Islet of Langerhans (tissue), 1 donor: ENCODE measurements around the gene SSRP1.

Experiments used
- FAIRE-seq: peaks from one replicate; lab custom pipeline; 2011; peaks lifted over from hg19 to GRCh38; lab: Jason Lieb, UNC

SSRP1 gene

GRCh38 chr11:57359396-57359795 lies 23.7 kb upstream of the SSRP1 start:
- FAIRE-seq: no peak

GRCh38 chr11:57358991-57359390 lies 23.3 kb upstream of the SSRP1 start:
- FAIRE-seq: no peak

- FAIRE-seq: no peak
Observed at GRCh38 chr11:57358543-57358961, 22.9 kb upstream of the SSRP1 start.

- FAIRE-seq: no peak
Observed at GRCh38 chr11:57357856-57358255, 22.2 kb upstream of the SSRP1 start.

- FAIRE-seq: no peak
Observed at GRCh38 chr11:57357310-57357709, 21.6 kb upstream of the SSRP1 start.

- FAIRE-seq: no peak
Observed at GRCh38 chr11:57356268-57356667, 20.6 kb upstream of the SSRP1 start.

- no peak for FAIRE-seq
Observed at GRCh38 chr11:57354699-57355098, 19.0 kb upstream of the SSRP1 start.

- no peak for FAIRE-seq
Observed at GRCh38 chr11:57353852-57354251, 18.2 kb upstream of the SSRP1 start.

GRCh38 chr11:57353446-57353845 lies 17.8 kb upstream of the SSRP1 start:
- FAIRE-seq: no peak

- FAIRE-seq: no peak
Observed at GRCh38 chr11:57353036-57353435, 17.3 kb upstream of the SSRP1 start.

- FAIRE-seq: no peak
Observed at GRCh38 chr11:57349491-57350274, 14.0 kb upstream of the SSRP1 start.

- FAIRE-seq: no peak
Observed at GRCh38 chr11:57348636-57349313, 13.1 kb upstream of the SSRP1 start.

GRCh38 chr11:57348052-57348451 lies 12.4 kb upstream of the SSRP1 start:
- no peak for FAIRE-seq

GRCh38 chr11:57347336-57347735 lies 11.6 kb upstream of the SSRP1 start:
- no peak for FAIRE-seq

GRCh38 chr11:57345555-57346211 lies 10.0 kb upstream of the SSRP1 start:
- no peak for FAIRE-seq

- FAIRE-seq: no peak
Observed at GRCh38 chr11:57344826-57345225, 9.1 kb upstream of the SSRP1 start.

- FAIRE-seq: no peak
Observed at GRCh38 chr11:57343825-57344224, 8.1 kb upstream of the SSRP1 start.

- FAIRE-seq: no peak
Observed at GRCh38 chr11:57342702-57343101, 7.0 kb upstream of the SSRP1 start.

GRCh38 chr11:57341250-57341808 lies 5.6 kb upstream of the SSRP1 start:
- no peak for FAIRE-seq

GRCh38 chr11:57340039-57340615 lies 4.4 kb upstream of the SSRP1 start:
- no peak for FAIRE-seq

GRCh38 chr11:57339328-57339727 lies 3.6 kb upstream of the SSRP1 start:
- FAIRE-seq: no peak

GRCh38 chr11:57338142-57338541 lies 2.5 kb upstream of the SSRP1 start, which contains the start of gene P2RX3:
TSS of gene P2RX3 (plus strand) at chr11:57338352. CDS start at chr11:57338551, 199 bp downstream.
- no peak for FAIRE-seq
